ENCODE measurements around the gene C2orf74.

C2orf74 gene

GRCh38 chr2:61179701-61180639 lies 18.0 kb downstream of the C2orf74 start:
- Histone ChIP-seq H3K4me1 (ENCODE audit: control insufficient read depth, insufficient read depth, low read length, poor library complexity, severe bottlenecking) (peaks cover 26% of the 10 kb centered on the region), H3K9me3 (ENCODE audit: control insufficient read depth, low read length) (no peaks in the 10 kb centered on the region), H3K4me3 (ENCODE audit: insufficient read depth, low read depth, low read length, poor library complexity, severe bottlenecking) (no peak overlapping the region), H3K27me3 (replicated peaks; ENCODE audit: control insufficient read depth, insufficient read depth, low read length, poor library complexity, severe bottlenecking) (no peaks in the 10 kb centered on the region), H3K36me3 (ENCODE audit: control insufficient read depth, insufficient read depth, low read length) (peaks cover 40% of the 10 kb centered on the region), H3K27ac (ENCODE audit: insufficient read depth, low read length, poor library complexity, severe bottlenecking) (peak overlapping the region; percentile 20)
- DNase-seq, result no peak

GRCh38 chr2:61180686-61181085 lies 18.7 kb downstream of the C2orf74 start:
- Histone ChIP-seq H3K27ac (ENCODE audit: insufficient read depth, low read length, poor library complexity, severe bottlenecking) (no peak overlapping the region), H3K9me3 (ENCODE audit: control insufficient read depth, low read length) (no peaks in the 10 kb centered on the region), H3K4me3 (ENCODE audit: insufficient read depth, low read depth, low read length, poor library complexity, severe bottlenecking) (no peak overlapping the region), H3K4me1 (ENCODE audit: control insufficient read depth, insufficient read depth, low read length, poor library complexity, severe bottlenecking) (peaks cover 26% of the 10 kb centered on the region), H3K36me3 (ENCODE audit: control insufficient read depth, insufficient read depth, low read length) (peaks cover 46% of the 10 kb centered on the region), H3K27me3 (replicated peaks; ENCODE audit: control insufficient read depth, insufficient read depth, low read length, poor library complexity, severe bottlenecking) (no peaks in the 10 kb centered on the region)
- no peak for DNase-seq

- no peak overlapping the region for H3K27ac ChIP-seq (ENCODE audit: insufficient read depth, low read length, poor library complexity, severe bottlenecking)
- peaks cover 26% of the 10 kb centered on the region for H3K4me1 ChIP-seq (ENCODE audit: control insufficient read depth, insufficient read depth, low read length, poor library complexity, severe bottlenecking)
- DNase-seq, result no peak
- no peaks in the 10 kb centered on the region for H3K27me3 ChIP-seq (replicated peaks; ENCODE audit: control insufficient read depth, insufficient read depth, low read length, poor library complexity, severe bottlenecking)
- no peak overlapping the region for H3K4me3 ChIP-seq (ENCODE audit: insufficient read depth, low read depth, low read length, poor library complexity, severe bottlenecking)
- H3K36me3 ChIP-seq (ENCODE audit: control insufficient read depth, insufficient read depth, low read length), result peaks cover 54% of the 10 kb centered on the region
- no peaks in the 10 kb centered on the region for H3K9me3 ChIP-seq (ENCODE audit: control insufficient read depth, low read length)
Observed at GRCh38 chr2:61181382-61182058, 19.5 kb downstream of the C2orf74 start.

GRCh38 chr2:61182059-61182383 lies 20.0 kb downstream of the C2orf74 start:
- H3K4me1 ChIP-seq (ENCODE audit: control insufficient read depth, insufficient read depth, low read length, poor library complexity, severe bottlenecking), result peaks cover 26% of the 10 kb centered on the region
- no peaks in the 10 kb centered on the region for H3K27me3 ChIP-seq (replicated peaks; ENCODE audit: control insufficient read depth, insufficient read depth, low read length, poor library complexity, severe bottlenecking)
- no peak overlapping the region for H3K27ac ChIP-seq (ENCODE audit: insufficient read depth, low read length, poor library complexity, severe bottlenecking)
- DNase-seq, result no peak
- H3K9me3 ChIP-seq (ENCODE audit: control insufficient read depth, low read length), result no peaks in the 10 kb centered on the region
- no peak overlapping the region for H3K4me3 ChIP-seq (ENCODE audit: insufficient read depth, low read depth, low read length, poor library complexity, severe bottlenecking)
- H3K36me3 ChIP-seq (ENCODE audit: control insufficient read depth, insufficient read depth, low read length), result peaks cover 59% of the 10 kb centered on the region

- Histone ChIP-seq H3K4me1 (ENCODE audit: control insufficient read depth, insufficient read depth, low read length, poor library complexity, severe bottlenecking) (peaks cover 16% of the 10 kb centered on the region), H3K27me3 (replicated peaks; ENCODE audit: control insufficient read depth, insufficient read depth, low read length, poor library complexity, severe bottlenecking) (no peaks in the 10 kb centered on the region), H3K9me3 (ENCODE audit: control insufficient read depth, low read length) (no peaks in the 10 kb centered on the region), H3K4me3 (ENCODE audit: insufficient read depth, low read depth, low read length, poor library complexity, severe bottlenecking) (no peak overlapping the region), H3K36me3 (ENCODE audit: control insufficient read depth, insufficient read depth, low read length) (peaks cover 75% of the 10 kb centered on the region), H3K27ac (ENCODE audit: insufficient read depth, low read length, poor library complexity, severe bottlenecking) (no peak overlapping the region)
- no peak for DNase-seq
Observed at GRCh38 chr2:61183795-61184194, 21.8 kb downstream of the C2orf74 start.

GRCh38 chr2:61184263-61184662 lies 22.3 kb downstream of the C2orf74 start:
- Histone ChIP-seq H3K9me3 (ENCODE audit: control insufficient read depth, low read length) (no peaks in the 10 kb centered on the region), H3K27ac (ENCODE audit: insufficient read depth, low read length, poor library complexity, severe bottlenecking) (no peak overlapping the region), H3K36me3 (ENCODE audit: control insufficient read depth, insufficient read depth, low read length) (peaks cover 80% of the 10 kb centered on the region), H3K4me1 (ENCODE audit: control insufficient read depth, insufficient read depth, low read length, poor library complexity, severe bottlenecking) (peaks cover 11% of the 10 kb centered on the region), H3K27me3 (replicated peaks; ENCODE audit: control insufficient read depth, insufficient read depth, low read length, poor library complexity, severe bottlenecking) (no peaks in the 10 kb centered on the region), H3K4me3 (ENCODE audit: insufficient read depth, low read depth, low read length, poor library complexity, severe bottlenecking) (no peak overlapping the region)
- DNase-seq, result no peak

GRCh38 chr2:61185231-61185728 lies 23.3 kb downstream of the C2orf74 start:
- no peak overlapping the region for H3K4me3 ChIP-seq (ENCODE audit: insufficient read depth, low read depth, low read length, poor library complexity, severe bottlenecking)
- H3K4me1 ChIP-seq (ENCODE audit: control insufficient read depth, insufficient read depth, low read length, poor library complexity, severe bottlenecking), result peaks cover 2% of the 10 kb centered on the region
- DNase-seq, result no peak
- peaks cover 90% of the 10 kb centered on the region for H3K36me3 ChIP-seq (ENCODE audit: control insufficient read depth, insufficient read depth, low read length)
- H3K27ac ChIP-seq (ENCODE audit: insufficient read depth, low read length, poor library complexity, severe bottlenecking), result no peak overlapping the region
- no peaks in the 10 kb centered on the region for H3K27me3 ChIP-seq (replicated peaks; ENCODE audit: control insufficient read depth, insufficient read depth, low read length, poor library complexity, severe bottlenecking)
- H3K9me3 ChIP-seq (ENCODE audit: control insufficient read depth, low read length), result no peaks in the 10 kb centered on the region

- Histone ChIP-seq H3K27me3 (replicated peaks; ENCODE audit: control insufficient read depth, insufficient read depth, low read length, poor library complexity, severe bottlenecking) (no peaks in the 10 kb centered on the region), H3K4me3 (ENCODE audit: insufficient read depth, low read depth, low read length, poor library complexity, severe bottlenecking) (no peak overlapping the region), H3K27ac (ENCODE audit: insufficient read depth, low read length, poor library complexity, severe bottlenecking) (no peak overlapping the region), H3K4me1 (ENCODE audit: control insufficient read depth, insufficient read depth, low read length, poor library complexity, severe bottlenecking) (no peaks in the 10 kb centered on the region), H3K36me3 (ENCODE audit: control insufficient read depth, insufficient read depth, low read length) (peaks cover 86% of the 10 kb centered on the region), H3K9me3 (ENCODE audit: control insufficient read depth, low read length) (no peaks in the 10 kb centered on the region)
- no peak for DNase-seq
Observed at GRCh38 chr2:61187085-61187484, 25.1 kb downstream of the C2orf74 start.

GRCh38 chr2:61193670-61194561 lies 31.9 kb downstream of the C2orf74 start:
- H3K27me3 ChIP-seq (replicated peaks; ENCODE audit: control insufficient read depth, insufficient read depth, low read length, poor library complexity, severe bottlenecking), result no peaks in the 10 kb centered on the region
- peaks cover 27% of the 10 kb centered on the region for H3K36me3 ChIP-seq (ENCODE audit: control insufficient read depth, insufficient read depth, low read length)
- H3K4me3 ChIP-seq (ENCODE audit: insufficient read depth, low read depth, low read length, poor library complexity, severe bottlenecking), result no peak overlapping the region
- peaks cover 5% of the 10 kb centered on the region for H3K4me1 ChIP-seq (ENCODE audit: control insufficient read depth, insufficient read depth, low read length, poor library complexity, severe bottlenecking)
- no peak for DNase-seq
- no peaks in the 10 kb centered on the region for H3K9me3 ChIP-seq (ENCODE audit: control insufficient read depth, low read length)
- no peak overlapping the region for H3K27ac ChIP-seq (ENCODE audit: insufficient read depth, low read length, poor library complexity, severe bottlenecking)

Data from effector memory CD4-positive, alpha-beta T cell (primary cell).